ENCODE results near the gene ATPAF2. TPM values are rescaled to one million over a fixed set of nuclear protein-coding genes. Genes with fewer than 3 reads are reported as not detected.

ATPAF2 gene
- total RNA-seq, result 37.0 TPM
- long read RNA-seq, transcript ATPAF2-206 (8 exons, 1,564 nt), result major isoform, 42 of 58 reads
- long read RNA-seq, partial matches to known transcripts, result 1 of 58 reads
- long read RNA-seq, other reads (novel, unspliced or antisense), result 14 of 58 reads

- DNase-seq (peak; percentile 100), ATAC-seq (peak; percentile 96)
- intact Hi-C loops (cut with micrococcal nuclease), result loop anchor here (10.0 kb wide), 1 partner anchor 64 kb away; the partner anchor contains the start of genes DRC3 and TOM1L2
Measured at GRCh38 chr17:18038861-18039534, at the start of gene ATPAF2, which contains the start of gene GID4. Gene ATPAF2 (minus strand): TSS chr17:18039168. CDS start chr17:18039013, 155 bp downstream. Gene GID4 (plus strand): TSS chr17:18039408. CDS start chr17:18039465, 57 bp downstream.

GRCh38 chr17:18087610-18088491 is 48.9 kb upstream of the ATPAF2 start, which contains the start of gene DRG2:
Gene DRG2 (plus strand): TSS chr17:18087948. CDS start chr17:18088024, 76 bp downstream.
- intact Hi-C loops (cut with micrococcal nuclease), result no loop called here

GRCh38 chr17:18084256-18084655 is 45.3 kb upstream of the ATPAF2 start:
- ATAC-seq, result no peak
- DNase-seq, result no peak
- intact Hi-C loops (cut with micrococcal nuclease), result no loop called here

More at GRCh38 chr17:18087610-18088491, 48.9 kb upstream of the ATPAF2 start, which contains the start of gene DRG2:
- DNase-seq (peak; percentile 95), ATAC-seq (peak; percentile 97)

GRCh38 chr17:18079543-18079942 is 40.6 kb upstream of the ATPAF2 start:
- ATAC-seq (no peak), DNase-seq (no peak)
- intact Hi-C loops (cut with micrococcal nuclease), result no loop called here

DNA sequence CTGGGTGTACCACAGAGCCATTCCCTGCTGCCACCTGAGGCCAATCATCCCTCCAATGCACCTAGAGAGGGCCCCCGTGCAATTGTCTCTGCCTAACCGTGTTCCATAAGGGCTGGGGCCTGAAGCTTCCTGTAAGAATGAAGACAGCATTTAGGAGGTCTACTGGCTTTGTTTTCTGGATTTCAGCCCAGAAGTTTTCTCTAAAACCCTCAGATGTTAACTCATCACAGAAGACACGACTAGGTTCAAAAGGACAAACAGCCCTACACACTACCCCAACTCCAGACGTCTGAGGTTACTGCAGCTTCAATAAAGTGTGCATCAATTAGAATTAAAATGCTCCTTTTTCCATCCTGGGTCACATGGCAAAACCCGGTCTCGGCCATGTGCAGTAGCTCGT is 38.0 kb upstream of the ATPAF2 start:
- DNase-seq, result no peak
- ATAC-seq, result no peak
- intact Hi-C loops (cut with micrococcal nuclease), result no loop called here

GRCh38 chr17:18074566-18075272 is 35.8 kb upstream of the ATPAF2 start:
- ATAC-seq, result no peak
- no peak for DNase-seq
- intact Hi-C loops (cut with micrococcal nuclease), result no loop called here

GRCh38 chr17:18071751-18072150 is 32.8 kb upstream of the ATPAF2 start:
- intact Hi-C loops (cut with micrococcal nuclease), result no loop called here
- DNase-seq (no peak), ATAC-seq (no peak)

DNA sequence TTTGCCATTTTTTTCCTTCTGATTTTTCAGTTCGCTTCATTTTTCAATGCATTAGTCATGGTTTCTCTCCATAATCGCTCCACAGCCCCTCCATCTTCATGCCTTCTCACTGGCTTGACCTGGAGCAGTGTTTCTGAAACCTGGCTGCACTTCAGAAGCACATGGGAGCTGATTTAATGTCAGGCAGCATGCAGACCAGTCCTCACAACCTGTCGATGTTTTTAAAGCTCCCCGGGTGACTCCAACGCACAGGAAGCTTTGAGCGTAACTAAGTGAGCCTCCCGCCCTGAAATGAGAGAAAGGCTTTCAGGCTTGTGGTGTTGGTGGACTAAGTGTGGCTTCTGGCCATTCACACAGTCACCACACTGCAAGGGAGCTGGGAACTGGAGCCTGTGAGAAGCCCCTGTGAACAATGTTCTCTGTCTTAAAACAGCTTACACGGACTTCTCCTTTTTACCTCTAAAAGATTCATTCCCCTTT is 31.9 kb upstream of the ATPAF2 start:
- no peak for ATAC-seq
- intact Hi-C loops (cut with micrococcal nuclease), result no loop called here
- DNase-seq, result no peak

DNA sequence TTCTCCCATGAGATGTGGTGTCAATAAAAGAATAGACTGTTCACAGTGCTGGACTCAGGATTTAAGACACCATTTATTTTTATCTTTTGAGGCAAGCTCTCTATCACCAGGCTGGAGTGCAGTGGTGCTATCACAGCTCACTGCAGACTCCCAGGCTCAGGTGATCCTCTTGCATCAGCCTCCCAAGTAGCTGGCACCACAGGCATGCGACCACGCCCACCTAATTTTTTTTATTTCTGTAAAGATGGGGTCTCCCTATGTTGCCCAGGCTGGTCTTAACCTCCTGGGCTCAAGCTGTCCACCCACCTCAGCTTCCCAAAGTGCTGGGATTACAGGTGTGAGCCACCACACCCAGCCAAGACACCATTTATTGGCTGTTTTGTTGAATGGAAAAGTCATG is 30.1 kb upstream of the ATPAF2 start:
- ATAC-seq, result no peak
- intact Hi-C loops (cut with micrococcal nuclease), result no loop called here

GRCh38 chr17:18066866-18067265 is 27.9 kb upstream of the ATPAF2 start:
- intact Hi-C loops (cut with micrococcal nuclease), result no loop called here
- DNase-seq (no peak), ATAC-seq (no peak)

More for the DNA sequence above, 30.1 kb upstream of the ATPAF2 start:
- no peak for DNase-seq

- intact Hi-C loops (cut with micrococcal nuclease), result no loop called here
- DNase-seq, result no peak
- no peak for ATAC-seq
Measured at GRCh38 chr17:18065546-18065945, 26.6 kb upstream of the ATPAF2 start.

DNA sequence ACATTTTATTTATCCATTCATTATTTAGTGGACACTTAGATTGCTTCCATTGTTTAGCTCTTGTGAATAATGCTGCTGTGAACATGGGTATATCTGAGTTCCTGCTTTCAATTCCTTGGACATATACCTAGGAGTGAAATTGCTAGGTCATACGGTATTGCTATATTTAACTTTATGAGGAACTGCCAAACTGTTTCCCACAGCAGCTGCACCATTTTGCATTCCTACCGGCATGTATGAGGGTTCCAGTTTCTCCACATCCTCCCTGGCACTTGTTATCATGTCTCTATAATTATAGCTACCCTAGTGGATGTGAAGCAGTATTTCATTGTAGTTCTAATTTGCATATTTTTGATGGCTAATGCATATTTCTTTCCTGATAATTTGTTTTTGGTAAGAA is 25.1 kb upstream of the ATPAF2 start:
- DNase-seq (no peak), ATAC-seq (peak; percentile 81)
- intact Hi-C loops (cut with micrococcal nuclease), result no loop called here

DNA sequence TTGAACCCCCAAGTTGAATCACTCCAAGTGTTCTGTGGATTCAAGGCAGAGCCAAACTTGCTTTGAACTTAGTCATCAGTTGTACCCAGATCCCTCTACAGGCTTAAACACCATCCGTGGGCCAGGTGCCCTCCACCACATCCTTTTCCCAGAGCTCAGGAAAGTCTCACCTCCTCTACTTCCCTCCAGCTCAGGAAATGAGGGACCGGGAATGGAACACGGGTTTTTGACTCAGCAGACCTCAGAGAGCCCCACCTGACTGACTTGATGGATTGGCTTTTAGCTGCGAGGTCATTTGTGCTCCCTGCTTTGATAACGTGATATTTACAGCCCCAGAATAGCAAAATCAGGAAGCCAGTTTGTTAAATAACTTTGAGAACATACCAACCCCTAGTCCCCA is 20.3 kb upstream of the ATPAF2 start:
- intact Hi-C loops (cut with micrococcal nuclease), result no loop called here
- no peak for ATAC-seq
- no peak for DNase-seq

DNA sequence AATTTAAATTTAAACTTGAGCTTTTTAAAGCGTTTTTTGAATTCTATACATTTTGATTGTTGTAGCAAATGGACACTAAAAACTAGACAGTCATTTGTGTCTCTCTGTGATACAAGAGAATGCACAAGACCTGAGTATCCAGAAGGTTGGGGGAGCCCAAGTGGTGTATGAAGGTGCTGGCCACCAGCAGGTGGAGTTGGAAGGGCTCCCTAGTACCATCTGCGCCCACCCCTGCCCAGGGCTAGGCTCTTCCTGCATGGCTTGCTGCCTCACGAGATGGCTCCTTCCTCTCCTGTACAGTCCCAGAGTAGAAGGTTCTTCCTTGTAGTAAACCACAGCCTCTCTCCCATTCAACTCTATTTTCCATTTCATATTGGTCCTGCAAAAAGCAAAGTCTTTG is 17.2 kb upstream of the ATPAF2 start:
- ATAC-seq (no peak), DNase-seq (no peak)
- intact Hi-C loops (cut with micrococcal nuclease), result no loop called here

DNA sequence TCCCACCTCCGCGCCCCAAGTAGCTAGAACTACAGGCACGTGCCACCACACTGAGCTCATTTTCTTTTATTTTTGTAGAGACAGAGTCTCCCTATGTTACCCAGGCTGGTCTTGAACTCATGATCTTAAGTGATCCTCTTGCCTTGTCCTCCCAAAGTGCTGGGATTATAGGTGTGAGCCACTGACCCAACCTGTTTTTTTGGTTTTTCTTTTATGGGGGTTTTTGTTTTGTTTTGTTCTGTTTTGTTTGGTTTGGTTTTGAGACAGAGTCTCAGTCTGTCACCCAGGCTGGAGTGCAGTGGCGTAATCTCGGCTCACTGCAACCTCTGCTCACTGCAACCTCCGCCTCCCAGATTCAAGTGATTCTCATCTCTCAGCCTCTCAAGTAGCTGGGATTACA is 16.6 kb upstream of the ATPAF2 start:
- no peak for ATAC-seq
- no peak for DNase-seq
- intact Hi-C loops (cut with micrococcal nuclease), result no loop called here

- intact Hi-C loops (cut with micrococcal nuclease), result no loop called here
- DNase-seq, result no peak
- ATAC-seq, result no peak
Measured at GRCh38 chr17:18045691-18046350, 6.9 kb upstream of the ATPAF2 start.

GRCh38 chr17:18044609-18045008 is 5.6 kb upstream of the ATPAF2 start:
- DNase-seq, result no peak
- ATAC-seq, result no peak
- intact Hi-C loops (cut with micrococcal nuclease), result no loop called here

- ATAC-seq (no peak), DNase-seq (no peak)
- intact Hi-C loops (cut with micrococcal nuclease), result no loop called here
Measured at GRCh38 chr17:18043491-18043890, 4.5 kb upstream of the ATPAF2 start.

DNA sequence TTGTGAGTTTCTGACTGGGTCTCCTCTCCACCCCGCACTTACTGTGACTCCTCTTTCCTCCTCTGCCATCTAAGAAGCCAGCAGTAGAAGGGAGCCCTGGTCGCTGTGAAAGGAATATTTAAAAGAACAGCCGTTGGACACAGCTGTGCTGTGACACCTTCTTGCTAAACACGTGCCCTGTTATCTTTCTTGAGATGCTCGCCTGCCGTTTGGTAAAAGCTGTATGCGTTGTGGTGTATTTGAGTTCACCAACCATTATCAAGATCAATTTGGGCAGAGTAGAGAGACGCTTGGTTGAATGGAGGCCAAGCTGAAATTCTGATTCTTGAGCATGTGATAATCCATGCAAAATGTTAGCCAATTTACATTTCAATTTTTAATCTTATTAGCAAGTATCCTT is 4.0 kb upstream of the ATPAF2 start:
- intact Hi-C loops (cut with micrococcal nuclease), result no loop called here
- DNase-seq (no peak), ATAC-seq (no peak)
